Neutrophil (primary cell): Measurements from ENCODE around the gene UBE2O.
"Not testable (repeated sequence)": the region's sequence is repeated elsewhere in the genome, so short reads cannot be mapped to it uniquely, and the experiment has no call there.

Source experiments
- H3K27ac ChIP-seq: fragments of 200-600 bp; sonication (generic); 2 replicates; pipeline ENCODE4 v1.5.1; 2016; ENCODE audit warnings: mild to moderate bottlenecking, moderate library complexity
- H3K27me3 ChIP-seq: fragments of 200-600 bp; sonication (generic); 2 replicates; pipeline ENCODE4 v1.6.0; 2016; ENCODE audit warnings: mild to moderate bottlenecking
- H3K36me3 ChIP-seq: fragments of 200-600 bp; sonication (generic); 2 replicates; pipeline ENCODE4 v1.5.1; 2017
- H3K4me1 ChIP-seq, 2 experiments: fragments of 200-600 bp in 1 of 2; sonication (generic) in 1 of 2; 1 replicate in 1 of 2; 2 replicates in 1 of 2; pipeline versions ENCODE4 v1.5.1 to v1.6.1; 2013 to 2016; ENCODE audit warnings: low read depth in 1 of 2, low read length in 1 of 2, mild to moderate bottlenecking in 1 of 2, moderate library complexity in 1 of 2; ENCODE audit not compliant: control insufficient read depth in 1 of 2, insufficient read depth in 1 of 2
- H3K4me3 ChIP-seq, 2 experiments: fragments of 200-600 bp in 1 of 2; sonication (generic) in 1 of 2; 1 replicate in 1 of 2; 2 replicates in 1 of 2; pipeline ENCODE4 v1.5.1; 2013 to 2016; ENCODE audit warnings: low read depth in 1 of 2, low read length in 1 of 2, mild to moderate bottlenecking in 1 of 2, moderate library complexity in 1 of 2
- H3K9me3 ChIP-seq: fragments of 200-600 bp; sonication (generic); 2 replicates; pipeline ENCODE4 v1.5.1; 2016
- CTCF ChIP-seq: fragments of 200-600 bp; sonication (generic); IDR thresholded peaks from 2 replicates; pipeline ENCODE4 v1.5.1; 2016; ENCODE audit warnings: antibody characterized with exemption

UBE2O gene

DNA sequence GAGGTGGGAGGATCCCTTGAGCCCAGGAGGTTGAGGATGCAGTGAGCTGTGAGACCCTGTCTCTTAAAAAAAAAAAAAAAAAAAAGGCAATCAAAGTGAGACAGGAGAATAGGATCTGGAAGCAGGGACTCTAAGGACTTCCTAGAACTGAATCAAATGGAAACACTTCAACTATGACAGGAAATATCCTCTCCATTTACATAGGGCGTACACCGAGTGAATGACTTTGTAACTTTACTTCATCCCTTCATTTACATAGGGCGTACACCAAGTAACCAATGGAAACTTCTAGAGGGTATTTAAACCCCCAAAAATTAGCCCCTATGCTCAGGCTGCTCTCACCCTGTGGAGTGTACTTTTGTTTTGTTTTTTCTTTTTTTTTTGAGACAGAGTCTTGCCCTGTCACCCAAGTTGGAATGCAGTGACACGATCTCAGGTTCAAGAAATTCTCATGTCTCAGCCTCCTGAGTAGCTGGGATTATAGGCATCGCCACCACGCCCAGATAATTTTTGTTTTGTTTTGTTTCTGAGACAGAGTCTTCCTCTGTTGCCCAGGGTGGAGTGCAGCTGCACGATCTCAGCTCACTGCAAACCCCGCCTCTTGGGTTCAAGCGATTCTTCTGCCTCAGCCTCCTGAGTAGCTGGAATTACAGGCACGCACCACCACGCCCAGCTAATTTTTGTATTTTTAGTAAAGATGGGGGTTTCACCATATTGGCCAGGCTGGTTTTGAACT, 89.7 kb downstream of the UBE2O start:
- no peaks in the 10 kb centered on the region for H3K36me3 ChIP-seq
- H3K27me3 ChIP-seq, result no peaks in the 10 kb centered on the region
- H3K4me1 ChIP-seq, result no peaks in the 10 kb centered on the region
- no peak overlapping the region for H3K4me3 ChIP-seq
- TF ChIP-seq CTCF, result no peak
- H3K27ac ChIP-seq, result no peak overlapping the region
- no peaks in the 10 kb centered on the region for H3K9me3 ChIP-seq

- Histone ChIP-seq H3K27ac (no peak overlapping the region), H3K4me3 (no peak overlapping the region), H3K27me3 (no peaks in the 10 kb centered on the region), H3K4me1 (no peaks in the 10 kb centered on the region), H3K9me3 (no peaks in the 10 kb centered on the region), H3K36me3 (no peaks in the 10 kb centered on the region)
- no peak for TF ChIP-seq CTCF
These were observed 92.5 kb downstream of the UBE2O start for GRCh38 chr17:76360461-76360860.

- not testable (repeated sequence) for H3K36me3 ChIP-seq, H3K4me1 ChIP-seq, H3K27ac ChIP-seq, H3K27me3 ChIP-seq, H3K9me3 ChIP-seq, H3K4me3 ChIP-seq
These were observed 93.2 kb downstream of the UBE2O start for GRCh38 chr17:76359776-76360175.

GRCh38 chr17:76359375-76359774, 93.6 kb downstream of the UBE2O start:
- no peak overlapping the region for H3K4me3 ChIP-seq
- H3K27me3 ChIP-seq, result no peaks in the 10 kb centered on the region
- no peaks in the 10 kb centered on the region for H3K9me3 ChIP-seq
- no peak for TF ChIP-seq CTCF
- H3K36me3 ChIP-seq, result no peaks in the 10 kb centered on the region
- peaks cover 3 to 4% of the 10 kb centered on the region in 2 experiments for H3K4me1 ChIP-seq
- no peak overlapping the region for H3K27ac ChIP-seq

DNA sequence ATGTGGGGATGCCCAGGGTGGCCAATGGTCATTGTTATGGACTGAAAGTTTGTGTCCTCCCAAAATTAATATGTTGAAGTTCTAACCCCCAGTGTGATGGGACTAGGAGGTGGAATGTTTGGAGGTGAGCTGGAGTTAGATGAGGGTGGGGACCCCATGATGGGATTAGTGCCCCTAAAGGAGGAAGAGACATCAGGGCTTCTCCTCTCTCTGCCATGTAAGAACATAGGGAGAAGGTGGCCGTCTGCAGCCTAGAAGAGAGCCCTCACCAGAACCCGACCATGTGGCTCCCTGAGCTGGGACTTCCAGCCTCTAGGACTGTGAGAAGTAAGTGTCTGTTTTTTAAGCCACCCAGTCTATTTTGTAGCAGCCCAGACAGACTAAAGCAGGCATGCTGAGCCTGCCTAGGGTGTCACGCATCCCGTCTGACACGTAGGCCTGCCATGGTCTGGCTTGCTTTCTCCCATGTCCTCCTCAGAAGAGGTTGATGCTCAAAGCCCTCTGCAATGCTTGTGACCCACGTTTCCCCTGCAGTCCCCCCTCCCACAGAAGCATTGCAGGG, 95.3 kb downstream of the UBE2O start:
- Histone ChIP-seq H3K4me1 (peaks cover 10 to 14% of the 10 kb centered on the region in 2 experiments), H3K36me3 (no peaks in the 10 kb centered on the region), H3K9me3 (no peaks in the 10 kb centered on the region), H3K27ac (no peak overlapping the region), H3K27me3 (no peaks in the 10 kb centered on the region), H3K4me3 (no peak overlapping the region)
- TF ChIP-seq CTCF, result no peak

DNA sequence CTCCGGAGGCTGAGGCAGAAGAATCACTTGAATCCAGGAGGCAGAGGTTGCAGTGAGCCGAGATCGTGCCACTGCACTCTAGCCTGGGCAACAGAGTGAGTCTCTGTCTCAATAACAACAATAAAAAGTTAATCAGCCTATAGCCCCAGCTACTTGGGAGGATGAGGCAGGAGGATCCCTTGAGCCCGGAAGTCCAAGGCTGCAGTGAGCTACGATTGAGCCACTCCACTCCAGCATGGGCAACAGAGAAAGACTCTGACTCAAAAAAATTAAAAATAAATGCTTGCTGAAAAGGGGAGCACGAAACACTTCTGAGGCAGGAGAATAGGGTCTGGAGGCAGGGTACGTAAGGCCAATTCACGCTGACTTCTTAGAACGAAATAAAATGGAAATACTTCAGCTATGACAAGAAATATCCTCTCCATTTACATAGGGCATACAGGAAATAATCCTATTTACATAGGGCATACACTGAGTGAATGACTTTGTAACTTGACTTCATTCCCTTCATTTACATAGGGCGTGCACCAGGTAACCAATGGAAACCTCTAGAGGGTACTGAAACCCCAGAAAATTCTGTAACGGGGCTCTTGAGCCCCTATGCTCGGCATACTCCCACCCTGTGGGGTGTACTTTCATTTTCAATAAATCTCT, 96.0 kb downstream of the UBE2O start:
- H3K27ac ChIP-seq, result no peak overlapping the region
- no peaks in the 10 kb centered on the region for H3K9me3 ChIP-seq
- H3K36me3 ChIP-seq, result no peaks in the 10 kb centered on the region
- H3K27me3 ChIP-seq, result no peaks in the 10 kb centered on the region
- TF ChIP-seq CTCF, result no peak
- H3K4me3 ChIP-seq, result no peak overlapping the region
- peaks cover 14 to 20% of the 10 kb centered on the region in 2 experiments for H3K4me1 ChIP-seq
